Measurements from ENCODE around the gene NHLRC4. TPM values are rescaled to one million over a fixed set of nuclear protein-coding genes. Genes with fewer than 3 reads are reported as not detected.

NHLRC4 gene
- total RNA-seq, 1 experiment from 2014 or later = 1.2 TPM

DNA sequence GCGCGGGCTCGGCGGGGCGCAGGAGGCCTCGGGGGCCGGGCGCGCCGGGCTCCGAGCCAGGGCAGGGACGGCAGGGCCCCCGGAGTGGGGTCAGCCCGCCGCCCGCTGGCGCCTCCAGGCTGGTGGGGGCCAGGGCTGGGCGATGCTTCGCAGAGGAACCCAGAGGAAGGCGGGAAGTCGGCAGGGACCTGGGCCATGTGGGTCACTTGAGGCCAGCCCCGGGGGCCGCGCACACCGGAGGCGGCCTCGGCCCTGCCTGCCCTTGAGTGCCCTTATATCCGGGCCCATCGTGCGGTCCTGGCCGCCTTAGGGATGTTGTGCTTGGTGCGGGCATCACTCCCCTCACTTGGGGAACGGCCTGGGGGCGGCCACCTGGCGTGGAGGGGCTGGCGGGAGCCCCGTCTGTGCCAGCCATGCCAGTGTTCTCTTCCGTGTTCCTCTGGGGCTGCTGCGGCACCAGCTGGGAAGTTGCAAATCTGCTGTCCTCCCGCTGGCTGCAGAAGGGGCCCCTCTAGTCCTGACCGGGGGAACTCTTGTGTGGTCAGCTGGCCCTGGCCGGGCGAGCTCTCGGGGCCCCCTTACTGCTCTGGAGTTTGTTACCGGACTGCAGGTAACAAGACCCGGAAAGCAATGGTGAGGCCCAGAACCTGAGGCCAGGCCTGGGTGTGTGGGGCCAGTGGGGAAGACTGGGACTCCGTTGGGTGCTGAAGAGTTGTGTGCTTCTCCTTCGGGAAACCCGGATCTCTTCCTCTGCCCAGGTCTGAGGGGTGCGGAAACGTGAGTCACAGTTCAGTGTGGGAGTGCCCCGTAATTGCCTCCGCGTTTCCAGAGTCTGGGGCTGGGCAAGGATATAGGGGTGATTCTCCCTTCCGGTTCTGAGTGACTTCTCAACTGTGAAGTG is 38.4 kb upstream of the NHLRC4 start:
- in situ Hi-C loops (cut with HindIII; ENCODE audit: low pct_unique_long_range_greater_than_20kb, low sequenced_read_pairs) = no loop called here
- peak; percentile 50 for DNase-seq (ENCODE audit: low read depth)

DNA sequence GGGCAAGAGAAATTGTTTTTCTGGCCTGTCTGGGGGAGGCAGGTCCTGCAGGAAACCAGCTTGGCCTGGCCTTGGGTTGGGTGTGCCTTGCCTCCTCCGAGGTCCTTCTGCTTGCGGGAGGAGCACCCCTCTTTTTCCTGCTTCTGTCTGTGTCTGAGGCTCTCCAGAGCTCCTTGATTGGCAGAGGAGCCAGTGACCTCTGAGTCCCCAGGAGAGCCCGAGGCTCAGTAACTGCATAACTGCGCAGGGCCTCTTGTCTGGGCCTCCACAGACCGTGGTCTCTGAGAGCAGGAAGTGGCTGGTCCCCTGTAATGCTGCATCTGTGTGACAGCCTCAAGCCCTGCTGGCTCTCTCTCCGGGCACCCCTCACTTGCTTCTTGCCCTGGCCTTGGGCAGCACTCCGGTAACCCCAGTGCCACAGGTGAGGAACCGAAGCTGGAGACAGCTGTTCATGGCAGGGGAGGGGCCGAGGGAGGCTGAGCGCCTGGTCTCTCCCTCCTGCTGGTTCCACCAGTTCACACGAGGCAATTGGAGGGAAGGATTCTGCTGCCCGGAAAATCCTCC is 37.7 kb upstream of the NHLRC4 start:
- DNase-seq (ENCODE audit: low read depth) = no peak
- in situ Hi-C loops (cut with HindIII; ENCODE audit: low pct_unique_long_range_greater_than_20kb, low sequenced_read_pairs) = no loop called here

DNA sequence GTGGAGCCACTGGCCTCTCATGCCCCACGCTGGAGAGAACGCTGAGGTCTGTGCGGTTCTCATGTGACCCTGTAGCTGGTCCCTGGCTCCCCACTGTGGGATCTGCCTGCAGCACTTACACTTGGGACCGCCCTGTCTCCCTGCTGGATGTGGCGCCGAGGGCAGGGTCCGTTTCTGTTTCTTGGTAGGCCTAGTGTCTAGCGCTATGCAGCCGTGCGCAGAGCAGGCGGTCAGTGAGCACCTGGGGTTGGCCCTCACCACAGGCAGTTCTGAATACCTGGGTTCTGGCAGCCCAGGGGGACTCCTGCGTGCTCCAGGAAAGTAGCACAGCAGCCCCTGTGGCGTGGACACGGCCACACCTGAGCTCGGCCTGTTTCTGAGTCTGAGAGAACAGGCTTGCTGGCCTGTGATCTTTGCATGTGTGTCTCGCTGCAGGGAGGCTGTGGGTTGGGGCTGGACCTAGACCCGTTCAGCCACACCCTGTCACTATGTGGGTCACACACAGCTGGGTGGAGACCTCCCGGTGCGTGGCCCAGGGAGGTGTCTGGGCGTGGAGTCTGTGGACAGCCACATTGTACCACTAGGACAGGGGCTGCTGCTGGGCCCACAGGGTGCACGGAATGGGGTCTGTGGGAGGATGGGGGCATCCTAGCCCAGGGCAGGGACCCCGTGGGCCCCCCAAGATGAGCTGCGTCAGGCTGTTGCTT is 36.5 kb upstream of the NHLRC4 start:
- in situ Hi-C loops (cut with HindIII; ENCODE audit: low pct_unique_long_range_greater_than_20kb, low sequenced_read_pairs) = no loop called here

DNA sequence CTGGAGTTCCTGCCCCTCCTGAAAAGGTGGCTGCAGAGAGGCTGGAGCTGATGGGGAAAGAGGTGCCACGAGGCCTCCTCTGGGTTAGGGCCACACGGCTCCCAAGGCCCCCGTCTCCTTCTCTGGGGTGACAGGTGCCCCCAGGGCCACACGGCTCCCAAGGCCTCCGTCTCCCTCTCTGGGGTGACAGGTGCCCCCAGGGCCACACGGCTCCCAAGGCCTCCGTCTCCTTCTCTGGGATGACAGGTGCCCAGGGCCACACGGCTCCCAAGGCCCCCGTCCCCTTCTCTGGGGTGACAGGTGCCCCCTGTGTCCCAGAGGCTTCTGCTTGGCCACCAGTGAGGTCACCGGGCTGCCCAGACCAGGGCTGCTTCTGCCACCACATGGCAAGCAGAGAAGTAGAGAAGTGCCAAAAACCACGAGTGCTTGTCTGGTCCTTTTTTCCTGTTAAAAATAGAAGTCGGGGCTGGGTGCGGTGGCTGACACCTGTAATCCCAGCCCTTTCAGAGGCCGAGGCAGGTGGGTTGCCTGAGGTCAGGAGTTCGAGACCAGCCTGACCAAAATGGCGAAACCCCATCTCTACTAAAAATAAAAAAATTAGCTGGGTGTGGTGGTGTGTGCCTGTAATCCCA is 35.2 kb upstream of the NHLRC4 start:
- DNase-seq (ENCODE audit: low read depth) = no peak
- in situ Hi-C loops (cut with HindIII; ENCODE audit: low pct_unique_long_range_greater_than_20kb, low sequenced_read_pairs) = no loop called here

More for the DNA sequence above, 36.5 kb upstream of the NHLRC4 start:
- no peak for DNase-seq (ENCODE audit: low read depth)

DNA sequence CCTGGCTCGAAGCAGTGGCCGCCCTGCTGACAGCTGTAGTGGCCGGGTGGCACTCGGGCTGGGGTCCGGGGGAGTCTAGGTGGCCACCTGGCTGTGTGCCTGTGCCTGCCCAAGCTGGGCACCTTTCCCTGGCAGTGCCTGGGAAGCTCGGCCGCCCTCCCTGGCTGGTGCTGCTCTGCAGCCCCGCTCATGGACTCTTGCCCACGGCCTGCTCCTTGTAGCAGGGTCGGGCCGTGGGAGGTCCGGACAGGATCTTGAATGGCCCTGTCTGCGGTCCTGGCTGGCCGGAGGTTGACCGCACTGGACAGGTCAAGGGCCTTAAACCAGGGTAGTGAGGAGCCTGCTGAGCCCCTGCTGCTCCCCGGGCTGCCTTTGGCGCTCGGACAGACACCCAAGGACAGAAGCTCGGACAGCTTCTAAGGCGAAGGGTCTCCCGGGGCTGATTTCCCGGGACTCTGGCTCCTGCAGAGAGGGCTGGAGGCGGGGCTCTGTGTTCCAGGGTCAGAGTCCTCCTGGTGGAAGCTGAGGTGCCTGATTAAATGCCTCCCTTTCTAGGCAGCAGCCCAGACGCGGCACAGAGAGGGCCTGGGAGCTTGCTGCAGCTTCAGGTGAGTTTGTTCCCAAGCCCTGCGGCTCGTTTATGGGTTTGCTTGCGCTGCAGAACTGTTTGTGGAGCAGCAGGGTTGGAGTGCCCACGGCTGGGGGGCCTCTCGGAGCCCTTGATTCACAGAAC is 33.2 kb upstream of the NHLRC4 start:
- DNase-seq (ENCODE audit: low read depth) = no peak
- in situ Hi-C loops (cut with HindIII; ENCODE audit: low pct_unique_long_range_greater_than_20kb, low sequenced_read_pairs) = no loop called here

DNA sequence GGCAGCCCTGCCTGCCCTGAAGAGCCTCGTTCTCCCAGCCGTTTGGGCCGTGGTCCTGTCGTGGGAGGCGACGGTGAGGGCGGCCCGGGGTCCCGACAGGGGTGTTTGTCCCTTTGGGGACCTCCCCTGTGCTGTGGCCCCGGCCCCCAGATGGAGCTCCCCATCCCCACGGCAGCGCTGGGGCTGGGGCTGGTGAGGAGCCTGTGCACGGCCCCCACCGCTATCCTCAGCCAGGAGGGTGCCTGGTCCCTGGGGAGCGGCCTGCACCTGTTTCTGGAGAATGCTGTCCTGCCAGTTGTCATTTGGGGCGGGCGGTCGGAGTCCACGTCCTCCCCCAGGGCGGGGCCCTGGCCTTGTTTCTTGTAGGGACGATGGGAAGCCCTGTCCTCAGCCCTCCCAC is 32.7 kb upstream of the NHLRC4 start:
- DNase-seq (ENCODE audit: low read depth) = no peak
- in situ Hi-C loops (cut with HindIII; ENCODE audit: low pct_unique_long_range_greater_than_20kb, low sequenced_read_pairs) = no loop called here

DNA sequence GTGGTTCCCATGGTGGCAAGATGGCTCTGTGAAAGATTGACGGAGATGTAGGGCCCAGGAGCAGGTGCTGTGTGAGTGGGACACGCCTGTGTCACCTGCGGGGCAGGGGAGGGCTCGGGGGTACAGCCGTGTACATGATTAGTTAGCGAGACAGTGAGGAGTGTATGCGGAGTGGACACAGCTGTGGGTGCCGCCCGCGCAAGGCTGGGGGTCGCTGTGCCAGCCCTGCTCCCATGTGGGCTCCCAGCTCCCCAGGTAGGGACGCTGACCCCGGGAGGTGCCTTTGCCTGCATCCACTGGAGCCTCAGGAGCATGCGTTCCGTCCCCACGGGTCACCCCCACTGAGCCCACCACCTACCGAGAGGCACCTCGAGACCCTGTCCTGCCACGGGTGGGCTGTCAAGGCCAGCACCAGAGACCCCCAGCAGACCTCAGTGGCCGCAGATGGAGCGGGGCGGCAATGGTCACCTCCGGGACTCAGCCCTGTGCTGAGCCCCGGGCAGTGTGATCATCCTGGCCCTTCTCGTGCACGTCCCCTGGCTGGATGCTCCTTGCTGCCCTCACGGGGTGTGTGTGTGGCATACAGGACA is 31.9 kb upstream of the NHLRC4 start:
- in situ Hi-C loops (cut with HindIII; ENCODE audit: low pct_unique_long_range_greater_than_20kb, low sequenced_read_pairs) = no loop called here
- no peak for DNase-seq (ENCODE audit: low read depth)

DNA sequence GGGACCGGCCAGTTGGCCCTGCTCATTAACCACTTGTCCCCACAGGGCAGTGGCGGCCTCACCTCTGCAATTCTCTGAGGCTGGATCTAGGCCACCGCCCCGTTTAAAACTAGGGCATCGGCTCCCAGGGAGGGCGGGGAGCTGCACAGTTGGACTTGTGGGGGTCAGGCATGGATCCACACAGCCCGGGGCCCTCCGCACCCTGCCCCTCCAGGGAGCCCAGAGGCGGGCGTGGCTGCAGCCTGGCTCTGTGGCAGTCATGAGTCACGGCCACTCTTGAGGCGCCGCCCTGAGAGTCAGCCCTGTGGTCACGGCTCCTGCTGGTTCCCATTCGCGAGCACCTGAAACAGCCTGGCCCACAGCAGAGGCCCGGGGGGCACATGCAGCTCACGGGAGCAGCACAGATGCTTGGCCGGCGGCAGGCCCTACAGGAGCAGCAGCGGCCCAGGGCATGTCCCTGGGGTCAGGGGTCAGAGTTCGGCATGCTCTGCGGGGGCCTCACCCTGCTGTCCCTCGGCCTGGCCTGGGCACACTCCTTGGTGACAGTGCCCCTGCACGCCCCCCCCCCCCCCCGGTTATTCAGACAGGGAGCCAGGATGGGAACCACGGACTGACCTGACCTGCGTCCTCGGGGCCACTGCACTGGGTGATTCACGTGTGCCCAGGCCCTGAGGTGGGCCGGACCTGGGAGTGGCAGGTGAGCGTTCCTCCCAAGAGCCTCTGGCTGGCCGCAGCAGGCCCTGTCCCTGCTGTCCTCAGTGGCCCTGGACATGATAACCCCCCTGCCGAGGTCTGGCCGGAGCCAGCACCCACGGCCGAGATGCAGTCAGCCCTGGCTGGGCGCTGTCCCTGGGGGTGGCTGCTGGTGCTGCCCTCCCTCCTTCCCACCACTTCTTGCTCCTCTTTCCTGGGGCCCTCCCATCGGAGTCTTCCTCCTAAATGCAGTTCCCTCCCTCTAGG is 31.1 kb upstream of the NHLRC4 start:
- DNase-seq (ENCODE audit: low read depth) = peak; percentile 93
- in situ Hi-C loops (cut with HindIII; ENCODE audit: low pct_unique_long_range_greater_than_20kb, low sequenced_read_pairs) = no loop called here

DNA sequence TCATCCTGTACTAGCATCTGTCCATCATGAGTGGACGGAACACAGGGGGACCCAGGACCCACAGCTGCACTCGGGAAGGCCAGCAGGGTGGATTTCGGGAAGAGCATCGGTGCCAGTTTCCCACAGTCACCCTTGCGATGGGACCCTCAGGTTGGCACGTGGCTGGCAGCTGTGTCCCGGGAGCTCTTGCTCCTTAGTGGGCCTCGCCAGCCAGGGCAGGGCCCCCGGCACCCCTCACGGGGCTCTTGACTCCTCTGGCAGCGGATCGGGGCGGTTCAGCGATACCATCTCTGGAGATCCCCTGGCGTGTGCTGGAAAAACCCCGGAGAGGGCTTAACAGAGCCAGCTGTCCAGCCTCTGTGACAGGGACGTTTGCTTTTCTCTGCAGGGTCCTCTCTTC is 30.1 kb upstream of the NHLRC4 start:
- no peak for DNase-seq (ENCODE audit: low read depth)
- in situ Hi-C loops (cut with HindIII; ENCODE audit: low pct_unique_long_range_greater_than_20kb, low sequenced_read_pairs) = no loop called here

DNA sequence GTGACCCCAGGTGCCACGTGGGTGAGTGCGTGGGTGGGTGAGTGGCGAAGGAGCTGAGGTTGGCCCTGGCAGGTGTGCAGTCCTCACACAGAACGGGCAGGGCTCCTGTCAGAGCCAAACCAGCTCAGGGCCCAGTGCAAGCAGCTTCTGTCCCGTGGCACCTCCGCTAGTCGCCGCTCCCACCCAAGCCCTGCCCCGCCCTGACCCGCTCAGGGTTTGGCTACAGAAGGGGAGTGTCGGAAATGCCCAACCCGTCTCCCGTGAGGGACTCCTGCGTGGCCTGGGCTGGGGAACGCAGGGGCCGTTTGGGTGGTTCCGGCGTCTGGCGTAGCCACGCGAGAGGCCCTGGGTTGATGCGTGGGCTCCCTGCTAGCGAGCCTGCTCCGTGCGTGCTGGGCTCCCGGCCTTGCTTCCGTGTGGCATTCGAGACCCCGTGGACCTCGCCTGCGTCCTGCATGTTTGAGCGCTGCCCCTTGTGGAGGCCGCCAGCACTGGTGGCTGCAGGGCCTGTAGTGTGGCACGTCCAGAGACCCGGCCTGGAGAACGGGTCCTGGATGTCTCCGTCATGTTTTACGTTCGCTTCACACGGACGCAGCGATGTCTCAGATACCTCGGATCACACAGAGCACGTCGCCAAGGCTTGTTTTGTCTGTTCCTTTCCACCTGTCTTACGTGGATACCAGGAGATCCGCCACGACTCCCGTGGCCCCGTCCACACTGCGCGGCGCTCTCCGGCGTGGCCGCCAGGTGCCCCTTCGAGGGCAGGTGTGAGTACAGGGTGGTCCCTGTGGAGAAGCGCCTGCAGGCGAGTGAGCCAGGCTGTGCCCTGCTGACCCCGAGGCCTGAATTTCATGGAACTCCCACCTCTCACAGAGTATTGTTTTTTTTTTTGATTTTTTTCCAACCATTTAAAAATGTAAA is 29.1 kb upstream of the NHLRC4 start:
- DNase-seq (ENCODE audit: low read depth) = no peak
- in situ Hi-C loops (cut with HindIII; ENCODE audit: low pct_unique_long_range_greater_than_20kb, low sequenced_read_pairs) = no loop called here

DNA sequence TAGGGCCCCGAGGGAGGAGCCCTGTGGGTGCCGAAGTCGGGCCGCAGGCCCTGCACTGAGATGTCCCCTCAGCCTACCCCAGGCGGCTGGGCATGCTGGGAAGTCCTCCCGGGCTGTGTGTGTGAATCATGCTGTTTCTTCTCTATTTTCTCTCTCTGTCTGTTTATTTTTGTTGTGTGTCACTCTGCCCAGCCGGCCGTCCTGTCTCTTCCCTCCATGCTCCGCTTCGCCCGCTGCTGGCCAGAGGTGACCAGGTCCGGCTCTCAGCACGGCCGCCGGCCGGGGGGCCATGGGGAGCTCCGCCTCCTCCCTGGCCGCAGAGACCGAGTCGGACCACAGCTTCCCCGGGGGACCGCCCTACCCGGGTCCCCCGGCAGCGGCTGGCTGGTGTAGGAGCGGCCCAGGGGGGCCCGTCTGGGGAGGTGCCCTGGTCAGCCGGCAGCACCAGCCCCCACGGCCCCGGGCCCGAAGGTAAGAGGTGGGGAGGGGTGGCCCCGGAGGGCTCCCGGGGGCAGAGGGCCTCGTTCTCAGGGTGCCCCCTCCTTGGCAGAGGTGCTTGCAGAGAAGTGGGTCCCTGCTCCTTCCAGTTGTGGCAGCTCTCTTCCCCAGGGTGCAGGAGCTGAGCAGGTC is 26.8 kb upstream of the NHLRC4 start:
- in situ Hi-C loops (cut with HindIII; ENCODE audit: low pct_unique_long_range_greater_than_20kb, low sequenced_read_pairs) = no loop called here
- DNase-seq (ENCODE audit: low read depth) = peak; percentile 87

DNA sequence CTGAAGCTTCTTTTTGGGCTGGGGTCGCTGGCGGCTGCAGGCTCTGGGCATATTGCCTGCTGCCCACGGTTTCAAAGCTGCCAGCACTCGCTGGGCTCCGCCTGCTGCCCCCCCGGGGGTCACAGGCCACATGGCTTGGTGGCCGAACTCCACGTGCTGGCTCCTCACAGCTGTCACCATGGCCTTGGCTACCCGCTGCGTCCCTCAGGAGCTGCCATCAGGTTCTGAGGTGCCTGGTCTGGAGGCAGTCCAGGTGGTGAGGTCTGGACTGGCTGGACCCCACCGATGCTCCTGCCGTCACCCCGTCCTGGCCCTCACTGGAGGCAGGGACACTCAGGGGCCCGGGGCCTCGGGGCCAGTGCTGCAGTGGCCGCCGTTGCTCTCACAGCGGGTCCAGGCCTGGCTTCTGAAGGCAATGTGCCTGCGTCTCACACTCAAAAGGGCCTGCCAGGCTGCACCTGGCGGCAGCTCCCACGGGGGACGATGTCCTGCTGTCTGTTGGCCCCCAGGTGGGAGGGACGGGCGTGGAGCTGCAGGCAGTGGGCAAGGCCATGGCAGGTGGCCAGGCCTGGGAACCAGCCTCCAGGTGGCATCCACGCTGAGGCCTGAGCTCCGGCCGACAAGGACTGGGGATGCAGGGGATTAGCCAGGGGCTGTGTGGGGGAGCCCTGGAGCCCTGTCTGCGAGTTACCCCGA is 26.0 kb upstream of the NHLRC4 start:
- DNase-seq (ENCODE audit: low read depth) = no peak
- in situ Hi-C loops (cut with HindIII; ENCODE audit: low pct_unique_long_range_greater_than_20kb, low sequenced_read_pairs) = no loop called here

DNA sequence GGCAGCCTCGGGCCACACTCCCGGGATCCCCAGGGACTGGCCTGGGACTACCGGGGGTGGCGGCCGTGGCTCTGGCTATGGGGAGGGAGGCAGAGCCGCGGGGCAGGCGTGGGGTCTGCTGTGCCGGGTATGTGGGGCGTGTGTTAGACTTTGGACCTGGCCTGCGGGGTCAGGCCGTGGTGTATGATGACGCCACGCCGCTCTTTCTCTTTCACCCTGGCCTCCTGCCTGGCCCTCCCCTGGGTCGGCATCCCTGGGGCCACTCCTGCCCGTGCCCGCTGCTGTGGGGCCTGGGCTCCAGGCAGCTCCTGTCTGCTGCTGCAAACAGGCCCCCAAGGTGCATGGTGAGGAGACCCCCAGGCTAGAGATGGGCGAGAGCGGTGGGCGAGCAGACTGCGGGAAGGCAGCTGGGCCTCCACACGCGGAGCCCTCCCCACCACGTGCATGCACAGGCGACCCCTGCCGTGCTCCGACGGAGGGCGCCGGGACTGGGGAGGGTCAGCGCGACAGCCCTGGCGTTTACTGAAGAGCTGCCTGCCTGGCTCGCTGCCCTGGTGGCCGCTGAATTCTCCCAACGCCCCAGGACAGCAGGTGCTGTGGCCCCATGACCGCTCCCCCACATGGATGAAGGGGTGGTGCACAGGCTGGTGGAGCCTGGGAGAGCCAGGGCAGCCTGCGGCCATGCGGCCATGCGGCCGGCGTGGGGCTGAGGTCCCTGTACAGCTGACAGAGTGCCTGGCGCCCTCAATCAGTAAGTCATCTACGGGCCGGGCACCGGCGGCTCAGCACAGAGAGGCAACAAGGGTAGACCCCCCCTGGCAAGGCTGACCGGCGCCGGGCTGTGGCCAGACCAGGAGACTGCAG is 23.3 kb upstream of the NHLRC4 start:
- in situ Hi-C loops (cut with HindIII; ENCODE audit: low pct_unique_long_range_greater_than_20kb, low sequenced_read_pairs) = no loop called here
- DNase-seq (ENCODE audit: low read depth) = no peak

DNA sequence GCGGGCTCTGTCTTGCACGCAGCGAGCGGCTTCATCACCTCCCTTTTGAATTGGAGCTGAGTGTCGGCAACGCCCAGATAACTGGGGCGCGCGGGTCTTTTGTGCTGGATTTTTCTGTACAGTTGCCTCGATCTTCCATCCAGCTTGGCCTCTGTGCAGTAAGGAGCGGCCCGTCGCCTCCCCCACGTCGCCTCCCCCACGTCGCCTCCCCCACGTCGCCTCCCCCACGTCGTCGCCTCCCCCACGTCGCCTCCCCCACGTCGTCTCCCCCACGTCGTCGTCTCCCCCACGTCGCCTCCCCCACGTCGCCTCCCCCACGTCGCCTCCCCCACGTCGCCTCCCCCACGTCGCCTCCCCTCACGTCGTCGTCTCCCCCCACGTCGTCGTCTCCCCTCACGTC is 22.3 kb upstream of the NHLRC4 start:
- no peak for DNase-seq (ENCODE audit: low read depth)
- in situ Hi-C loops (cut with HindIII; ENCODE audit: low pct_unique_long_range_greater_than_20kb, low sequenced_read_pairs) = no loop called here

Measured in Caki2 (cell line).